ENCODE measurements around the gene EVI2A.

The EVI2A gene

DNA sequence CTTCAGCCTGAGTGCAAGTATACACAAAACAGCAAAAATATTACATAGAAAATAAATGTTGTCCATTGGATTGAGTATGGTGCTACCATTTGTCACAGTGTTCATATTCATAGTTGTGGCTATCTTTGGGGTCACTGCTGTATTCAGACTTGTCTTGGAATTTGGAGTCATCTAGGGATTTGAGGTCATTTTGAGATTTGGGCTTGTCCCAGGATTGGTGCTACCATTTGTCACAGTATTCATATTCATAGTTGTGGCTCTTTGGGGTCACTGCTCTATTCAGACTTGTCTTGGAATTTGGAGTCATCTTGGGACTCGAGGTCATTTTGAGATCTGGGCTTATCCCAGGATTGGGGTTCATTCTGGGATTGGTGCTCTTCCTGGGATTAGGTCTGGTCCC is 49.2 kb downstream of the EVI2A start:
- DNase-seq: no peak

DNA sequence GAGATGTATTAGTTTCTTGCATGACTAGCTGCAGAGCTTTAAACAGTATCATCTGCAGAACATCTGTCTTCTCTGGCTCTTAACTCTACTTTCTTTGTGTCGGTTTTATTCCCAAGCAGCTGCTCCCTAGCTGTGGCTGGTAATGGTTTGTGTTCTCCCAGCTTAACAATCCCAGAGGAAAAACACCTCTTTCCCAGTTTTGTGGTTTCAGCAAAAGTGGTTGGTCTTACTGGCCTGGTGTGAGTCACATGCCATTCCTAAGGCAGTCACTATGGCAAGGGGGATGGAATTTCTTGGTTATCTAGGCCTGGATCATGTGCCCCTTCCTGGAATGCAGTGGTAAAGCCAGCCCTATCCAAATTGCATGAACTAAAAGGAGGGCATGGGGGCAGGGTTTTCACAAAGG is 51.8 kb downstream of the EVI2A start:
- DNase-seq: no peak

DNA sequence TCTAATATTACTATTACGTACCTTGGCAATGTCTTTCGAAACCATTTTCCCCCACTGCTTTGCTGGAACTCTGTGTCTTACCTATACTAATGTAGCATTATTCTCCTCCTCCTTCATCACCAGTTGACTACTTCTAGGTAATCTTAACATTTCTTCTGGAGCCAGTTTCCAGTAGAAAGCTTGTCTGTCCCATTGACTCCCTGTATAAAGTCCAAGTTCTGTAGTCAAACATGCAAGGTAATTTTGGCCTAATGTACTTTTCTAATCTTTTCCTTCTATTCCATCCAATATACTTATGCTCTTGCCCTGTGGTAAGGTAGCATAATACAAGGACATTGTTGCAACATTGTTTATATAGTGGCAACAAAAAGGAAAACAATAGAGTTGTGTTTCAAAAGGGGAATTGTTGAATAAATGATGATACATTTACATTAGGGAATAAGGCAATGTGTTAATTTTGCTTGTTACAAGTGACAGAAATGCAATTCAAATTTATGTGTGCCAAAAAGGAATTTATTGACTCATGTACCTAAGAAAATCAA is 52.3 kb downstream of the EVI2A start:
- DNase-seq: no peak

All from NCI-H1092 (cell line).